Nucleus accumbens (tissue), 56 donors: ENCODE measurements around the gene NOS2.
"Not testable (repeated sequence)": the region's sequence is repeated elsewhere in the genome, so short reads cannot be mapped to it uniquely, and the experiment has no call there.

Experiments
- DNase-seq, 56 donors: peaks; one replicate each; lab custom pipeline; 2025; lab: John Stamatoyannopoulos, UW

NOS2 gene

DNA sequence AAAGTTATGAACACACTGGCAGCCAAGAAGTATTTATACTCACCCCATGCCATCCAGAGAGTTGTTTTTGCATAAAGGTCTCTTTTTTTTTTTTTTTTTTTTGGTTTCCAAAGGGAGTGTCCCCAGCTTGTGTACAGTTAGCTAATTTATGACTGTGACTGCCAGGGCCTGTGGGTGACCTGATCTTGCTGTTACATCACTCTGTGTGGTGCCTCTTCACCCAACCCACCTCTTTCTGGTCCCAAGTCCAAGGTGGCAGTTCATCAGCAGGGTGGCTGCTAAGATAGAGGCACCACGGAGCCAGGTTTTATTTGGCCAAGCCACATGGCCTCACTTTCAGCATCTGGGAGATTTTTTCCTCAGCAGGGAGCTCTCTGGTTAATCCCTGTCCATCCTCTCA, at the start of gene NOS2:
NOS2 (minus strand) TSS at position 8 of the 400 bp plus-strand sequence. CDS start 1,720 bp downstream, outside the sequence.
- DNase-seq: no peak

GRCh38 chr17:27849474-27850185, 49.3 kb upstream of the NOS2 start:
- no peak for DNase-seq

DNA sequence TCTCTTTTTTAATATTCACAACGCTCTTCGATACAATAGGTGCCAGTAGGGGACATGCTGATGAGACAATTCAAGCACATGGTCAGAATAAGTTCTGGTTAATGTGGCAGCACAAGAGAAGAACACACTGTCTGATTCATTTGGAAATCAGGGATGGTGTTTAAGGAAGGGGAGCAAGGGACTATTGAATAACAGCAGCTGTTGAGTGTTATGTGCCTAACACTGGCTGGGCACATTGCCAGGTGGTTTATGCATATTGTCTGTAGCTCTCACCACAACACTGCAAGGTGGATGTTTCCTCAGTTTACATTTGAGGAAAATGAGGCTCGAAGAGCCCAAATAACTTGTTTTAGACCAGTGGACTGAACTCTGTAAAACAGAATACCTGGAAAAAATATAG, 48.6 kb upstream of the NOS2 start:
- no peak for DNase-seq

DNA sequence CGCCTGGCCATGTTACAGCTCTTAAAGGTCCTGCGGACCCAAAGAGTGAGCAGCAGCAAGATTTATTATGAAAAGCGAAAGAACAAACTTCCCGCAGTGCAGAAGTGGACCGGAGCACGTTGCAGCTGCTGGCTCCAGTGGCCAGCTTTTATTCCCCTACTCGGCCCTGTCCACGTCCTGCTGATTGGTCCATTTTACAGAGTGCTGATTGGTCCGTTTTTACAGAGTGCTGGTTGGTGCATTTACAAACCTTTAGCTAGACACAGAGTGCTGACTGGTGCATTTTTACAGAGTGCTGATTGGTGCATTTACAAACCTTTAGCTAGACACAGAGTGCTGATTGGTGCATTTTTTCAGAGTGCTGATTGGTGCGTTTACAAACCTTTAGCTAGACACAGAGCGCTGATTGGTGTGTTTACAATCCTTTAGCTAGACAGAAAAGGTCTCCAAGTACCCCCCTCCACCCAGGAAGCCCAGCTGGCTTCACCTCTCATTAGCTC, 46.5 kb upstream of the NOS2 start:
- not testable (repeated sequence) for DNase-seq

DNA sequence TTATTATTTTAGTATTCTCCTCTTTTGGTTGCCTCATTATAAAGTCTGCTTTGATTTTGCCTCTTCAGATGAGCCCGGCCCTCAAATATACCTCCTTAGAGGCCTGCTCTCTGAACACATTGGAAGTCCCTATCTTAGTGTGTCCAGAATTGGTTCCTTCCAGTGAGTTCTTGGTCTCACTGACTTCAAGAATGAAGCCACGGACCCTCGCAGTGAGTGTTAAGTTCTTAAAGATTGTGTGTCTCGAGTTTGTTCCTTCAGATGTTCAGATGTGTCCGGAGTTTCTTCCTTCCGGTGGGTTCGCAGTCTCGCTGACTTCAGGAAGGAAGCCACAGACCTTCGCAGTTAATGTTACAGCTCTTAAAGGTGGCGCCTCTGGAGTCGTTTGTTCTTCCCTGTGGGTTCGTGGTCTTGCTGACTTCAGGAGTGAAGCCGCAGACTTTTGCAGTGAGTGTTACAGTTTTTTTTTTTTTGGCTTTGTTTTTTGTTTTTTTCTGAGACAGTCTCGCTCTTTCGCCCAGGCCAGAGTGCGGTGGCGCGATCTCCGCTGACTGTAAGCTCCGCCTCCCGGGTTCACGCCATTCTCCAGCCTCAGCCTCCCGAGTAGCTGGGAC, 45.8 kb upstream of the NOS2 start:
- DNase-seq: no peak

GRCh38 chr17:27845264-27846041, 45.1 kb upstream of the NOS2 start:
- no peak for DNase-seq

- no peak for DNase-seq
Observed at GRCh38 chr17:27840688-27841087, 40.4 kb upstream of the NOS2 start.

- DNase-seq: not testable (repeated sequence)
Observed at GRCh38 chr17:27840406-27840678, 40.0 kb upstream of the NOS2 start.

GRCh38 chr17:27839571-27840405, 39.5 kb upstream of the NOS2 start:
- DNase-seq: not testable (repeated sequence)

GRCh38 chr17:27838607-27839006, 38.3 kb upstream of the NOS2 start:
- DNase-seq: not testable (repeated sequence)

DNA sequence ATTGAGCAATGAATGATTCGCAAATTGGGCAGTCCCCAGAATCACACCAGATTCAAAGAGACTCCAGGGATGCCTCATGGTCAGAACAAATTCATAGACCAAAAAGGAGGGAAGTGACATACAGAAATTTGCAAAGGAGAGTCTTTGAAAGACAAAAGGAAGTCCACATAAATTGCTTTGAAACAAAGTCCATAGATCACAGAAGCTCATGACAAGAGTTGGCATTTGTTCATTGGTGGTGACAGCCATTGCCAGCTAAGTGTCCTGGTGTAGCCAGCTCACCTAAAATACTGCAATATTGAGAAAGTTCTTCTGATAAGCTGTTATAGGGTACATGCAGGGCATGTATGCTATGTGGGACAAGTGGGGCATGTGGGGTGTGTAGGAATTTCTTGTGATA, 37.4 kb upstream of the NOS2 start:
- DNase-seq: not testable (repeated sequence)

GRCh38 chr17:27836651-27837050, 36.3 kb upstream of the NOS2 start:
- DNase-seq: no peak

DNA sequence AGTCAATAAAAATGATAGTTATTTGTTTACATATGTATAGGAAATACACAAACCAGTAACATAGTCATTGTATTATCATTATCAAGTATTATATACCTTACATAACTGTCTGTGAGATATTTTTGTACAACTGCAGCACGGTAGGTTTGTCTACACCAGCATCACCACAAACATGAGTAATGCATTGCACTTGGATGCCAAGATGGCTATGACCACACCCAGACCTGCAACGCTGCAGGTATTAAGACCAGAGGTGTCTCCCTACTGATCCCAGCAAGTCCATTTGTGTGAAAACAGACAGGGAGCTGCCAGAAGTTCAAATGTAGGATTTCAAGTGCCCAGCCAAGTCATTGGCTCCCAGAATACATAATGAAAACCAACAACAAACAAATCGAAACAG, 34.2 kb upstream of the NOS2 start:
- DNase-seq: no peak

GRCh38 chr17:27832831-27833230, 32.5 kb upstream of the NOS2 start:
- no peak for DNase-seq

DNA sequence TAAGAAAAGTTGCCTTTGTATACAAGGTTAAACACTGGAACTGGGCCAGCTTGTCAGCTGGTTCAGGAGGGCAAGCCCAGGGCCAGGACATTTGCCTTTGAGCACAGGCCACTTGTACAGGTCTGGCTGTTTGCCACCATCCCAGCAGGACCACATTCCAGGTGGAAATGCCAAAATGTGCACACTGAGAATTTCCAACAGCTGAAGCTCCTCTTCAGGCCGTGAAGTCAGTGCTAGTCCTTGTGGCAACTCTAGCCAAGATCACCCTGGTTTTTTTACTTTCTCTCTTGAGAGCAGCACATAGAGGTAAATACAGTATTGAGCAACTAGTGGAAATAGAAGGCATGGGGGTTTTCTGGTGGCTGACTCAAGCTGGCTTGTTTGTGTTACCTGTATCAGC, 29.6 kb upstream of the NOS2 start:
- not testable (repeated sequence) for DNase-seq

- not testable (repeated sequence) for DNase-seq
Observed at GRCh38 chr17:27829143-27829711, 28.9 kb upstream of the NOS2 start.

DNA sequence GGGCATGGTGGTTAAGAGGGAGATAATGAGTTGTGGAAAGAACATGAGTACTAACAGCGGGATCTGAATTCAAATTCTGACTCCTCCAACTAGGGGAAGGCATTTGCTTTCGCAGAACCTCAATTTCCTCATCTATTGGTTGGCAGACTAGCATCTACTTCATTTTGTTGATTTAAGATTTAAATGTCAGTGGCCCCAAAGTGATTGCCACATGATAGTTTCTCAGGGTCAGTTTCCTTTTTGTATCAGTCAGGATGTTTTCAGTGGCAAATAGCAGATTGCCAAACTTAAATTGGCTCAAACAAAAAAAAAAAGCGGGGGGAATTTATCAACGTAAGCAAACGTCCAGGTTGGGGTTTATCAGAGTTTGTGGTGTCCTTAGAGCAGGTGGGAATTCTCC, 25.1 kb upstream of the NOS2 start:
- DNase-seq: no peak

DNA sequence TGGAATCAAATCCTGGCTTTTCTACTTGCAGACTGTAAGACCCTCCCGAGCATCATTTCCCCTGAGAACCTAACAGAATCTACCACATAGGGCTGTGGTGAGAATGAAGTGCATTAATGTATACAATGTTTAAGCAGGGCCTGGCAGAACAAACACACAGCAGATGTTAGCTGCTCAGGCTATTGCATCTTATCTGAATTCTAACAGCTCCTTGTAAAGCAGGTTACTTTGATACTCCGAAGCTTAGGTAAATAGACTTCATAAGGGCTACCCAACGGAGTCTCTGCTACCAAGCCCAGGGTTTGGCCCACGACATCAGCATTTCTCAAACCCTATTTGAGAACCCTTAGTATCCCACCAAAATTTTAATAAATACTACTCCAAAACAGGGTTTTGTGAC, 24.4 kb upstream of the NOS2 start:
- DNase-seq: no peak

DNA sequence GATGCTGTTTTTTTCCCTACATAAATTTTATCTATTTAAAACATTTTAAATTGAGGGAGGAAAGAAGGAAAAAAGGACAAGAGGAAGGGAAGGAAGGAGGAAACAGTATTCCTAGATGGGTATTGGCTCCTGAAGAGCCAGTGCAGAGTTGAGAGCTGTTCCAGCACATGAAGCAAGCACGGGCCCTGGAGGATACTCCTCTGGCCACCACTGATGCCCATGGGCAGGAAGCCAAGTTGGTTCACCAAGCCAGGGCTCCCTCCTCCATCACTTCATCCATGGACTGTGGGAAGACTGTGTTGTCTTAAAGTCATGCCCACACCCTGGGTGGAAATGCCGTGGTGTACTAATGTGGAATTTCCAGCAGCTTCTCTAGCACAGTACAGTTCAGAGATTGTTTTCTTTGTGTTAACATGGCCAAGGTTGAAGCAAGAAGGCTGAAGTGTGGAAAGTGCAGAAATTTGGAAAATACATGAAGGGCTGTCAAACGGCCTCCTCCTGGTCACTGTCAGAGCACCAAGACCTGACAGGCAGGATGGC, 23.9 kb upstream of the NOS2 start:
- no peak for DNase-seq

GRCh38 chr17:27822108-27822507, 21.8 kb upstream of the NOS2 start:
- not testable (repeated sequence) for DNase-seq
